ENCODE measurements around the gene PSG1.

GRCh38 chr19:42879613-42880012 lies at the start of gene PSG1:
- TF ChIP-seq, protein P1, sequence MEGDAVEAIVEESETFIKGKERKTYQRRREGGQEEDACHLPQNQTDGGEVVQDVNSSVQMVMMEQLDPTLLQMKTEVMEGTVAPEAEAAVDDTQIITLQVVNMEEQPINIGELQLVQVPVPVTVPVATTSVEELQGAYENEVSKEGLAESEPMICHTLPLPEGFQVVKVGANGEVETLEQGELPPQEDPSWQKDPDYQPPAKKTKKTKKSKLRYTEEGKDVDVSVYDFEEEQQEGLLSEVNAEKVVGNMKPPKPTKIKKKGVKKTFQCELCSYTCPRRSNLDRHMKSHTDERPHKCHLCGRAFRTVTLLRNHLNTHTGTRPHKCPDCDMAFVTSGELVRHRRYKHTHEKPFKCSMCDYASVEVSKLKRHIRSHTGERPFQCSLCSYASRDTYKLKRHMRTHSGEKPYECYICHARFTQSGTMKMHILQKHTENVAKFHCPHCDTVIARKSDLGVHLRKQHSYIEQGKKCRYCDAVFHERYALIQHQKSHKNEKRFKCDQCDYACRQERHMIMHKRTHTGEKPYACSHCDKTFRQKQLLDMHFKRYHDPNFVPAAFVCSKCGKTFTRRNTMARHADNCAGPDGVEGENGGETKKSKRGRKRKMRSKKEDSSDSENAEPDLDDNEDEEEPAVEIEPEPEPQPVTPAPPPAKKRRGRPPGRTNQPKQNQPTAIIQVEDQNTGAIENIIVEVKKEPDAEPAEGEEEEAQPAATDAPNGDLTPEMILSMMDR (IDR thresholded peaks at IDR 0.05) = no peak
- TF ChIP-seq ESRRA (CRISPR knock-in tag; IDR thresholded peaks at IDR 0.05; ENCODE audit: borderline replicate concordance) (no peak), ZNF121 (CRISPR knock-in tag; IDR thresholded peaks at IDR 0.05) (no peak), NR3C1 (CRISPR knock-in tag; conservative IDR thresholded peaks at IDR 0.05; ENCODE audit: low read depth) (no peak), ATF2 (CRISPR knock-in tag; IDR thresholded peaks at IDR 0.05; ENCODE audit: borderline replicate concordance, low read depth) (no peak), ZNF532 (CRISPR knock-in tag; IDR thresholded peaks at IDR 0.05; ENCODE audit: borderline replicate concordance) (no peak)
- TF ChIP-seq, protein P2, sequence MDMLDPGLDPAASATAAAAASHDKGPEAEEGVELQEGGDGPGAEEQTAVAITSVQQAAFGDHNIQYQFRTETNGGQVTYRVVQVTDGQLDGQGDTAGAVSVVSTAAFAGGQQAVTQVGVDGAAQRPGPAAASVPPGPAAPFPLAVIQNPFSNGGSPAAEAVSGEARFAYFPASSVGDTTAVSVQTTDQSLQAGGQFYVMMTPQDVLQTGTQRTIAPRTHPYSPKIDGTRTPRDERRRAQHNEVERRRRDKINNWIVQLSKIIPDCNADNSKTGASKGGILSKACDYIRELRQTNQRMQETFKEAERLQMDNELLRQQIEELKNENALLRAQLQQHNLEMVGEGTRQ (CRISPR knock-in tag; IDR thresholded peaks at IDR 0.05) = no peak
